Neural cell (in vitro differentiated cells): ENCODE data around the gene SURF6. TPM values are rescaled to one million over a fixed set of nuclear protein-coding genes. Genes with fewer than 3 reads are reported as not detected.

Source experiments
- H2AFZ ChIP-seq: fragments of 200-600, 300-800 bp; sonication (generic), shearing (Covaris generic); 2 replicates; pipeline ENCODE4 v1.6.0; 2014; ENCODE audit warnings: low read depth, mild to moderate bottlenecking, antibody characterized with exemption, low read length, moderate library complexity
- H3F3A ChIP-seq: fragments of 200-600 bp; shearing (Covaris generic); 2 replicates; pipeline ENCODE4 v1.6.1; 2016; ENCODE audit warnings: mild to moderate bottlenecking, moderate library complexity, mixed read lengths, antibody characterized with exemption, low read length; ENCODE audit not compliant: insufficient read depth, poor library complexity, severe bottlenecking
- H3K27ac ChIP-seq: fragments of 200-600, 300-800 bp; sonication (generic), shearing (Covaris generic); 2 replicates; pipeline ENCODE4 v1.5.1; 2014; ENCODE audit warnings: mild to moderate bottlenecking, low read length, moderate library complexity
- H3K27me3 ChIP-seq: fragments of 300-800, 200-600 bp; sonication (generic), shearing (Covaris generic); 2 replicates; pipeline ENCODE4 v1.6.0; 2014; ENCODE audit warnings: mild to moderate bottlenecking, low read depth, low read length, moderate library complexity; ENCODE audit not compliant: insufficient read depth
- H3K36me3 ChIP-seq: fragments of 300-800, 200-600 bp; sonication (generic), shearing (Covaris generic); 2 replicates; pipeline ENCODE4 v1.5.1; 2014; ENCODE audit warnings: mild to moderate bottlenecking, antibody characterized with exemption, low read length, moderate library complexity; ENCODE audit not compliant: insufficient read depth
- H3K4me2 ChIP-seq: fragments of 300-800, 200-600 bp; sonication (generic), shearing (Covaris generic); 2 replicates; pipeline ENCODE4 v1.6.0; 2014; ENCODE audit warnings: mild to moderate bottlenecking, low read length
- H3K4me3 ChIP-seq: fragments of 300-800, 200-600 bp; sonication (generic), shearing (Covaris generic); 2 replicates; pipeline ENCODE4 v1.5.1; 2014; ENCODE audit warnings: mild to moderate bottlenecking, low read length, moderate library complexity
- H3K79me2 ChIP-seq: fragments of 200-600 bp; shearing (Covaris generic); replicated peaks from 2 replicates; pipeline ENCODE4 v1.6.0; 2014; ENCODE audit warnings: mild to moderate bottlenecking, low read length, moderate library complexity; ENCODE audit not compliant: insufficient read depth
- H3K9ac ChIP-seq: fragments of 300-800, 200-600 bp; sonication (generic), shearing (Covaris generic); 2 replicates; pipeline ENCODE4 v1.6.1; 2016; ENCODE audit warnings: mild to moderate bottlenecking, low read length, mixed read lengths
- H3K9me2 ChIP-seq: fragments of 200-600 bp; shearing (Covaris generic); 2 replicates; pipeline ENCODE4 v1.6.1; 2016; ENCODE audit warnings: mild to moderate bottlenecking, low read length, mixed read lengths; ENCODE audit not compliant: insufficient read depth
- H3K9me3 ChIP-seq: fragments of 200-600, 300-800 bp; sonication (generic), shearing (Covaris generic); 2 replicates; pipeline ENCODE4 v1.6.1; 2016; ENCODE audit warnings: mild to moderate bottlenecking, mixed run types, low read length, moderate library complexity, mixed read lengths
- H4K20me1 ChIP-seq: fragments of 200-600 bp; shearing (Covaris generic); 2 replicates; pipeline ENCODE4 v1.6.1; 2016; ENCODE audit warnings: mild to moderate bottlenecking, mixed run types; ENCODE audit not compliant: insufficient read depth
- CTCF ChIP-seq: fragments of 450-650 bp; IDR thresholded peaks from 2 replicates; pipeline ENCODE4 v1.5.1; 2014; ENCODE audit warnings: antibody characterized with exemption, mild to moderate bottlenecking, moderate library complexity; ENCODE audit not compliant: poor library complexity, severe bottlenecking
- EP300 ChIP-seq: fragments of 450-650 bp; conservative IDR thresholded peaks from 2 replicates; pipeline ENCODE4 v1.6.1; 2014; ENCODE audit warnings: antibody characterized with exemption, mild to moderate bottlenecking, moderate library complexity; ENCODE audit not compliant: poor library complexity, severe bottlenecking
- EZH2 ChIP-seq: fragments of 200-600, 300-800 bp; shearing (Covaris generic), sonication (generic); IDR thresholded peaks from 2 replicates; pipeline ENCODE4 v1.6.1; 2014; ENCODE audit warnings: antibody characterized with exemption, low read length, borderline replicate concordance, mild to moderate bottlenecking; ENCODE audit not compliant: insufficient read depth, poor library complexity, severe bottlenecking
- MXI1 ChIP-seq: fragments of 450-650 bp; conservative IDR thresholded peaks from 2 replicates; pipeline ENCODE4 v1.6.1; 2014; ENCODE audit warnings: antibody characterized with exemption, mild to moderate bottlenecking; ENCODE audit not compliant: poor library complexity, severe bottlenecking
- POLR2AphosphoS5 ChIP-seq: IDR thresholded peaks from 2 replicates; pipeline ENCODE4 v1.6.1; 2012
- RAD21 ChIP-seq: fragments of 450-650 bp; conservative IDR thresholded peaks from 2 replicates; pipeline ENCODE4 v1.6.1; 2014; ENCODE audit warnings: antibody characterized with exemption, mild to moderate bottlenecking, moderate library complexity
- REST ChIP-seq: IDR thresholded peaks from 2 replicates; pipeline ENCODE4 v1.6.1; 2012; ENCODE audit warnings: borderline replicate concordance
- SMC3 ChIP-seq: fragments of 450-650 bp; conservative IDR thresholded peaks from 2 replicates; pipeline ENCODE4 v1.6.1; 2014; ENCODE audit warnings: antibody characterized with exemption, mild to moderate bottlenecking, moderate library complexity; ENCODE audit not compliant: poor library complexity
- TAF1 ChIP-seq: IDR thresholded peaks from 2 replicates; pipeline ENCODE4 v1.6.1; 2012; ENCODE audit warnings: low read depth
- polyA plus RNA-seq: library from polyadenylated mRNA; depleted of rRNA; stranded (reverse); fragments of >200 nt; gene quantifications from 2 replicates; pipeline ENCODE4 v1.2.3, GENCODE V29; 2014

SURF6 gene
- polyA plus RNA-seq, 1 donor from 2014 or later = 20.7 TPM

- Histone ChIP-seq H3K27me3 (no peaks in the 10 kb centered on the region), H3F3A (no peaks in the 10 kb centered on the region), H2AFZ (no peak overlapping the region), H3K79me2 (peaks cover 16% of the 10 kb centered on the region), H3K27ac (no peak overlapping the region), H3K4me3 (peak overlapping the region; percentile 95), H3K4me2 (peak overlapping the region; percentile 80), H3K9ac (peak overlapping the region; percentile 80), H3K9me2 (no peaks in the 10 kb centered on the region), H4K20me1 (no peaks in the 10 kb centered on the region), H3K36me3 (no peaks in the 10 kb centered on the region), H3K9me3 (no peaks in the 10 kb centered on the region)
- TF ChIP-seq EP300 (no peak), CTCF (no peak), POLR2AphosphoS5 (no peak), RAD21 (no peak), MXI1 (no peak), REST (no peak), TAF1 (no peak), SMC3 (no peak), EZH2 (no peak)
Observed at GRCh38 chr9:133357656-133358055, 21.7 kb upstream of the SURF6 start.

GRCh38 chr9:133356391-133357091 is 20.6 kb upstream of the SURF6 start, which contains the start of the genes SURF1 and SURF2:
Gene SURF1 (minus strand): TSS chr9:133356487. CDS start chr9:133356453, 34 bp downstream.
Gene SURF2 (plus strand): TSS chr9:133356550. CDS start chr9:133356593, 43 bp downstream.
- peak within 1 kb of the TSS; percentile 95 for H3K4me3 ChIP-seq

More at GRCh38 chr9:133356391-133357091, 20.6 kb upstream of the SURF6 start, which contains the start of the genes SURF1 and SURF2:
- H2AFZ ChIP-seq = peak within 1 kb of the TSS; percentile 65
- H3K36me3 ChIP-seq = peaks cover 6% of the 10 kb centered on the region
- peak; percentile 32 for TF ChIP-seq CTCF
- TF ChIP-seq MXI1 = peak; percentile 91
- TF ChIP-seq RAD21 = no peak
- TF ChIP-seq POLR2AphosphoS5 = peak; percentile 80
- TF ChIP-seq REST = peak; percentile 38
- H3K79me2 ChIP-seq = peaks cover 16% of the 10 kb centered on the region
- H3K9me3 ChIP-seq = no peaks in the 10 kb centered on the region
- no peaks in the 10 kb centered on the region for H3K9me2 ChIP-seq
- no peaks in the 10 kb centered on the region for H3F3A ChIP-seq
- no peaks in the 10 kb centered on the region for H4K20me1 ChIP-seq
- peak within 1 kb of the TSS; percentile 73 for H3K27ac ChIP-seq
- H3K9ac ChIP-seq = peak within 1 kb of the TSS; percentile 80
- H3K4me2 ChIP-seq = peak within 1 kb of the TSS; percentile 84
- no peaks in the 10 kb centered on the region for H3K27me3 ChIP-seq
